A549 (cell line): Measurements from ENCODE around the gene INSL3. TPM values are rescaled to one million over a fixed set of nuclear protein-coding genes. Genes with fewer than 3 reads are reported as not detected.

Source experiments
- ATAC-seq, 2 experiments: fragments of 200-7000 bp in 1 of 2; fragments of >200 bp in 1 of 2; cut with Nextera tagmentation in 1 of 2; cut with Tn5 transposase in 1 of 2; 3 replicates each; pipeline versions ENCODE4 v1.8.0 to v1.9.1; 2018 to 2020; ENCODE audit warnings: mild to moderate bottlenecking in 1 of 2, moderate library complexity in 1 of 2
- CTCF ChIA-PET: fragments of 300-600 bp; sonication (Branson Sonifier 250); formaldehyde crosslinking; extraction: SDS; loops from one replicate; lab custom pipeline; 2021; ENCODE audit warnings: antibody characterized with exemption, inconsistent platforms; lab: Yijun Ruan, JAX
- POLR2A ChIA-PET: fragments of 350-600 bp; formaldehyde crosslinking; extraction: SDS; loops from one replicate; lab custom pipeline; 2021; ENCODE audit warnings: antibody characterized with exemption, inconsistent platforms; lab: Yijun Ruan, JAX
- DNase-seq, 2 experiments: peaks; one replicate each; pipeline versions ENCODE4 v3.0.0 to v3.0.0-alpha.2; 2011 to 2016; ENCODE audit warnings: low read depth in 1 of 2, low spot score in 1 of 2
- FAIRE-seq: peaks from 2 replicates; lab custom pipeline; 2011; peaks lifted over from hg19 to GRCh38; lab: Jason Lieb, UNC
- H3K27ac ChIP-seq, 2 experiments: fragments of >200 bp; sonication (Bioruptor Twin); formaldehyde crosslinking; 3 replicates each; pipeline ENCODE4 v1.5.1; 2016 to 2017
- H3K4me1 ChIP-seq: fragments of >200 bp; sonication (Bioruptor Twin); formaldehyde crosslinking; 3 replicates; pipeline ENCODE4 v1.6.1; 2016
- H3K4me2 ChIP-seq: fragments of >200 bp; sonication (Bioruptor Twin); formaldehyde crosslinking; 3 replicates; pipeline ENCODE4 v1.6.1; 2016
- H3K4me3 ChIP-seq: fragments of >200 bp; sonication (Bioruptor Twin); formaldehyde crosslinking; 3 replicates; pipeline ENCODE4 v1.5.1; 2016
- H3K9me3 ChIP-seq: fragments of >200 bp; sonication (Bioruptor Twin); formaldehyde crosslinking; 3 replicates; pipeline ENCODE4 v1.6.1; 2016
- ATOH8 ChIP-seq: fragments of 250-450 bp; sonication (Bioruptor Pico); IDR thresholded peaks from 2 replicates; pipeline ENCODE4 v1.5.0; 2020; ENCODE audit warnings: low read depth, mild to moderate bottlenecking, moderate library complexity
- BHLHE40 ChIP-seq: IDR thresholded peaks from 2 replicates; pipeline ENCODE4 v1.6.1; 2012; ENCODE audit warnings: low read depth, low read length, inconsistent platforms
- CBX2 ChIP-seq: fragments of 200-600 bp; sonication (generic); IDR thresholded peaks from 2 replicates; pipeline ENCODE4 v1.6.1; 2016; ENCODE audit warnings: low read depth, mild to moderate bottlenecking, borderline replicate concordance
- CEBPB ChIP-seq, 2 experiments: fragments of >200 bp in 1 of 2; sonication (Bioruptor Twin) in 1 of 2; formaldehyde crosslinking in 1 of 2; IDR thresholded peaks; 2 replicates each; pipeline ENCODE4 v1.6.1; 2012 to 2016
- EHF ChIP-seq: fragments of 250-450 bp; sonication (Bioruptor Pico); IDR thresholded peaks from 2 replicates; pipeline ENCODE4 v1.5.0; 2020; ENCODE audit warnings: mild to moderate bottlenecking
- EHMT2 ChIP-seq: fragments of 200-600 bp; sonication (generic); IDR thresholded peaks from 2 replicates; pipeline ENCODE4 v1.6.1; 2016; ENCODE audit warnings: antibody characterized with exemption, low read depth, mild to moderate bottlenecking, moderate library complexity
- HES2 ChIP-seq: fragments of >200 bp; sonication (Bioruptor Twin); formaldehyde crosslinking; IDR thresholded peaks from 2 replicates; pipeline ENCODE4 v1.6.1; 2016
- HOXA7 ChIP-seq: fragments of 250-450 bp; sonication (Bioruptor Pico); IDR thresholded peaks from 2 replicates; pipeline ENCODE4 v1.5.0; 2020; ENCODE audit warnings: mild to moderate bottlenecking, moderate library complexity
- HOXB5 ChIP-seq: fragments of 250-450 bp; sonication (Bioruptor Pico); IDR thresholded peaks from 2 replicates; pipeline ENCODE4 v1.5.0; 2020; ENCODE audit warnings: mild to moderate bottlenecking, moderate library complexity
- JUN ChIP-seq, 2 experiments: fragments of >200 bp; sonication (Bioruptor Twin); formaldehyde crosslinking; IDR thresholded peaks; 2 replicates in 1 of 2; 3 replicates in 1 of 2; pipeline ENCODE4 v1.6.1; 2016 to 2017
- JUNB ChIP-seq: fragments of >200 bp; sonication (Bioruptor Twin); formaldehyde crosslinking; IDR thresholded peaks from 2 replicates; pipeline ENCODE4 v1.6.1; 2016
- KDM5A ChIP-seq: fragments of 200-600 bp; sonication (generic); IDR thresholded peaks from 2 replicates; pipeline ENCODE4 v1.6.1; 2016; ENCODE audit warnings: antibody characterized with exemption, mild to moderate bottlenecking
- MYC ChIP-seq: IDR thresholded peaks from 2 replicates; pipeline ENCODE4 v1.6.1; 2012; ENCODE audit warnings: mild to moderate bottlenecking, inconsistent platforms, low read length, improper control_type of control experiment, borderline replicate concordance
- PHF8 ChIP-seq: fragments of 200-600 bp; sonication (generic); IDR thresholded peaks from 2 replicates; pipeline ENCODE4 v1.6.1; 2016; ENCODE audit warnings: low read depth, mild to moderate bottlenecking, antibody characterized with exemption, moderate library complexity, borderline replicate concordance
- POLR2AphosphoS2 ChIP-seq: conservative IDR thresholded peaks from 2 replicates; pipeline ENCODE4 v1.6.1; 2012; ENCODE audit warnings: low read length, improper control_type of control experiment, inconsistent platforms
- RCOR1 ChIP-seq: fragments of 150-350 bp; IDR thresholded peaks from 2 replicates; pipeline ENCODE4 v1.6.1; 2014; ENCODE audit warnings: antibody characterized with exemption, low read length, low read depth
- RFX5 ChIP-seq: fragments of 450-650 bp; IDR thresholded peaks from 2 replicates; pipeline ENCODE4 v1.7.1; 2014; ENCODE audit warnings: antibody characterized with exemption, mild to moderate bottlenecking, moderate library complexity
- TP53 ChIP-seq: fragments of 250-450 bp; sonication (Bioruptor Pico); IDR thresholded peaks from 2 replicates; pipeline ENCODE4 v1.5.0; 2021; ENCODE audit warnings: mild to moderate bottlenecking, moderate library complexity
- USF2 ChIP-seq: fragments of 450-650 bp; IDR thresholded peaks from 2 replicates; pipeline ENCODE4 v1.6.1; 2014; ENCODE audit warnings: antibody characterized with exemption
- ZFP36 ChIP-seq: fragments of 450-650 bp; IDR thresholded peaks from 2 replicates; pipeline ENCODE4 v1.6.1; 2014; ENCODE audit warnings: borderline replicate concordance; ENCODE audit not compliant: partially characterized antibody
- ZSCAN20 ChIP-seq: fragments of 250-450 bp; sonication (Bioruptor Pico); IDR thresholded peaks from 2 replicates; pipeline ENCODE4 v1.8.0; 2022; ENCODE audit warnings: mild to moderate bottlenecking, moderate library complexity
- WGBS: methylation state at CpG from one replicate; pipeline ENCODE4 v1.1.6; 2017; ENCODE audit errors: missing lambda C conversion rate; 5-methylcytosine and 5-hydroxymethylcytosine counted together
- polyA plus RNA-seq, 4 experiments: library from polyadenylated mRNA; depleted of rRNA in 3 of 4; stranded (reverse); fragments of >200 nt; fragmentation: RNase III in 1 of 4; extraction: RNeasy Plus Mini Kit Qiagen cat#74134 plus additional on column Dnase treatment in 1 of 4; gene quantifications; 2 replicates in 3 of 4; 3 replicates in 1 of 4; pipeline ENCODE4 v1.2.3, GENCODE V29; 2011 to 2017
- TF ChIP-seq, protein P1 (sequence below): fragments of 250-450 bp; sonication (Bioruptor Pico); IDR thresholded peaks from 2 replicates; pipeline ENCODE4 v1.5.0; 2021; ENCODE audit warnings: mild to moderate bottlenecking, moderate library complexity, borderline replicate concordance

The INSL3 gene
- polyA plus RNA-seq, 2 of the 4 experiments (the other 2 are of a cell fraction), result 0.25 to 0.27 TPM

- ATAC-seq (no peak), DNase-seq (no peak), FAIRE-seq (no peak)
- Histone ChIP-seq H3K4me3 (no peak overlapping the region), H3K4me2 (no peak overlapping the region), H3K9me3 (no peaks in the 10 kb centered on the region), H3K27ac (no peak overlapping the region), H3K4me1 (no peaks in the 10 kb centered on the region)
- 82% methylated on average over 2 of the region's 2 CpGs for WGBS
- no peak for TF ChIP-seq HOXB5 (CRISPR knock-in tag)
- no peak for TF ChIP-seq ZSCAN20
- no peak for TF ChIP-seq PHF8
- no peak for TF ChIP-seq RFX5
- no peak for TF ChIP-seq CBX2
- no peak for TF ChIP-seq KDM5A
- TF ChIP-seq BHLHE40, result no peak
- no peak for TF ChIP-seq ZFP36
- TF ChIP-seq JUN (IDR thresholded peaks at IDR 0.05), result no peak
- TF ChIP-seq HOXA7 (CRISPR knock-in tag), result no peak
- no peak for TF ChIP-seq POLR2AphosphoS2
- no peak for TF ChIP-seq HES2
- TF ChIP-seq EHF, result no peak
- no peak for TF ChIP-seq EHMT2
- no peak for TF ChIP-seq MYC
- TF ChIP-seq ATOH8 (CRISPR knock-in tag), result no peak
- TF ChIP-seq RCOR1, result no peak
- no peak for TF ChIP-seq CEBPB (IDR thresholded peaks at IDR 0.05)
- TF ChIP-seq TP53 (CRISPR knock-in tag), result no peak
- TF ChIP-seq, protein P1, sequence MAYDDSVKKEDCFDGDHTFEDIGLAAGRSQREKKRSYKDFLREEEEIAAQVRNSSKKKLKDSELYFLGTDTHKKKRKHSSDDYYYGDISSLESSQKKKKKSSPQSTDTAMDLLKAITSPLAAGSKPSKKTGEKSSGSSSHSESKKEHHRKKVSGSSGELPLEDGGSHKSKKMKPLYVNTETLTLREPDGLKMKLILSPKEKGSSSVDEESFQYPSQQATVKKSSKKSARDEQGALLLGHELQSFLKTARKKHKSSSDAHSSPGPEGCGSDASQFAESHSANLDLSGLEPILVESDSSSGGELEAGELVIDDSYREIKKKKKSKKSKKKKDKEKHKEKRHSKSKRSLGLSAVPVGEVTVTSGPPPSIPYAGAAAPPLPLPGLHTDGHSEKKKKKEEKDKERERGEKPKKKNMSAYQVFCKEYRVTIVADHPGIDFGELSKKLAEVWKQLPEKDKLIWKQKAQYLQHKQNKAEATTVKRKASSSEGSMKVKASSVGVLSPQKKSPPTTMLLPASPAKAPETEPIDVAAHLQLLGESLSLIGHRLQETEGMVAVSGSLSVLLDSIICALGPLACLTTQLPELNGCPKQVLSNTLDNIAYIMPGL (CRISPR knock-in tag), result no peak
- POLR2A ChIA-PET, result no interaction called here
- CTCF ChIA-PET, result interaction anchor here (0.6 to 0.7 kb wide), 3 partner anchors 12 to 1175 kb away, joined by 3 read pairs; no protein-coding TSS in a partner anchor
These were observed 10.2 kb downstream of the INSL3 start for GRCh38 chr19:17811103-17811502.

- Histone ChIP-seq H3K4me3 (no peak overlapping the region), H3K4me2 (no peak overlapping the region), H3K9me3 (no peaks in the 10 kb centered on the region), H3K27ac (no peak overlapping the region), H3K4me1 (no peaks in the 10 kb centered on the region)
- 98% methylated on average over 18 of the region's 38 CpGs for WGBS
- no peak for FAIRE-seq
- POLR2A ChIA-PET, result no interaction called here
- CTCF ChIA-PET, result no interaction called here
- no peak for ATAC-seq
- DNase-seq, result no peak
- no peak for TF ChIP-seq JUNB
- no peak for TF ChIP-seq USF2
These were observed 13.5 kb downstream of the INSL3 start for GRCh38 chr19:17807731-17808316.
